RPMI7951 (cell line): ENCODE measurements around the gene TGFBI. TPM values are rescaled to one million over a fixed set of nuclear protein-coding genes. Genes with fewer than 3 reads are reported as not detected.

ENCODE experiments used
- DNase-seq: peaks from one replicate; pipeline ENCODE4 v3.0.0-alpha.2; 2012; ENCODE audit warnings: low read depth
- total RNA-seq: library from RNA; depleted of rRNA; stranded (reverse); fragments of >200 nt; shearing (Covaris generic); gene quantifications from 2 replicates; pipeline ENCODE4 v1.2.3, GENCODE V29; 2014; rRNA removed

Gene TGFBI
- total RNA-seq, 1 experiment from 2014 or later: 1,163 TPM

- no peak for DNase-seq
These were observed 61.0 kb downstream of the TGFBI start for GRCh38 chr5:136089791-136090190.

- DNase-seq: no peak
These were observed 61.5 kb downstream of the TGFBI start for GRCh38 chr5:136090319-136090718.

DNA sequence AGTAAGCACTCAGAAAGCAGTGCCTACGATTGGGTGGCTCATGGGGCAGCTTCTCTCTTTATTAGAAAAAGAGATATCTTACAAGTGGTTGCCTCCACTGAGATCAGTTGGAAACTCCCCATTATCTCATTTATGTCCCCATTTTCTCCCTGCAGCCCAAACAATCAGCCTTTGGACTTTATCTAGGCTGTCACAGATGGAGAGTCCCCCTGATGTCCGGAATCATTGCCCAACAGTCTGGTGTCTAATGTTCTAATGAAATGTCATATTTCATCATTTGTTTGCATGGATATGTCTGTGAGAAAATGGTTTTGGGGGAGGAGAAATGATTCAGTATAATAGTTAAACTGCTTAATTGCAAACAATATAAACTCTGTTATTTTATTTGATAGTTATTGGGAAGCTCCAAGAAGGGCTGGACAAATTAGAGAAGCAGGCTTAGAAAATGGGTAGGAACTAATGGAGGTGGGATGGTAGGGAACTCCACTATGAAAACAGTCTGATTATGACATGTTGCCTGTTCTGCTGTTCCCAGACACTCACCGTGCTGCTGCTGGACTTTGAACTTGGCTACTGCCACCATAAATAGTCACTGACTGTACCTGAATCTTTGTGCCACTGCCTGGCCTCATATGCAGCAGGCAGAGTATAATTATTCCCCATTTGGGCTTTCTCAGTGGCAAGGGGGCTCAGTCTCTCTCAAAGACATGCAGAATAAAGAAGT is 65.6 kb downstream of the TGFBI start:
- no peak for DNase-seq

GRCh38 chr5:136094913-136095641 is 66.3 kb downstream of the TGFBI start:
- DNase-seq: no peak

DNA sequence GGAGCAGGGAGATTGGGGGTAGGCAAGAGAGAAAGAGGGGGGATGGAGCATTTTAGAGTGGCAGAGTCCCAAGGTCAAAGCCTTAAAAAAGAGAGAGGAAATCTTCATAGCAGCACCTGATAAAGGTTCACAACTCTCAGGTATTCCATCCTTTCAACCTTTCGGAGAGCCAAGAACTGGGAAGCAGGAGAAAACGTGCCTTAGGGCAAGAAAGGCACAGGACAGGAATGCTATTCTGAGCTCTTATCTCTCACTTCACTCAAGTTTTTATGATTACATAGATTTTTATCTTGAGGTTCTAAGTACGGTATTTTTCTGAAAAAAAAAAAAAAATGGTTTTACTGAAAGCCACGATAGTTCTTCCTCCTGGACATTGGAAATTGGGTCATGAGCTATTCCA is 69.4 kb downstream of the TGFBI start:
- no peak for DNase-seq

- DNase-seq: no peak
These were observed 71.1 kb downstream of the TGFBI start for GRCh38 chr5:136099870-136100269.

DNA sequence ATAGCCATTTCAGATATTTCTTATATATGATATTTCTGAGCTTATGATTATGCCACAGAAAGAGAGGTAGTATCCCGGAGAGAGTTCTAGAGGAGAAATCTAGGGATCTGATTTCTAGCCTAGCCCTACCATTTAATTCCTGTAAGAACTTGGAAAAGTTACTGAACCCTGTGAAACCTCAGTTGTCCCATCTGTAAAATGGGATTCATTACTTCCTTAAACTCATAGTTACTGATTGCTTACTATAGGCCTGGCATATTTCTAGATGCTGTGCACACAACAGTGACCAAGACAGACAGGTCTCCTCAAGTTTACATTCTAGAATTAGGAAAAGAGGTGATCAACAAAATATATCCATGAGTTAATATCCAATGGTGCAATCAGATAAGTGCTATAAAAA is 73.1 kb downstream of the TGFBI start:
- DNase-seq: no peak

DNA sequence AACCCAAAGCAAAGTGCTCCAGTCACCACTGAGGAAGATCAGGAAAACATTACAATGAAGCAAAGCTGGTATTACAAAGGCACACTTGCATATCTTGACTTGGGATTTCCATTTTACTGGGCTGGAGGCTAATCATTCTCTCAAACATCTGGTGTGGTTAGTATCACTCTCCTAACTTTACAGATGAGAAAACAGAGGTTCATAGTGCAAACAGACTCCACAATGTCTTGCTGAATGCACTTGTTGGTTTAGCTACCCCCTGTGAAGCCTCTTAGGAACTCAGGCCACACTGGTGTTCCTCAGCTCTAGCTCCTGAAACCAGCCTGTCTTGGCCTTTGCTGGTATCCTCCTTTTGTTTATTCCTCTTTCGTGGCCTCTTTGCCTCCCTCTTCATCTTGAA is 74.3 kb downstream of the TGFBI start:
- DNase-seq: no peak

- no peak for DNase-seq
These were observed 75.6 kb downstream of the TGFBI start for GRCh38 chr5:136104306-136104965.

GRCh38 chr5:136106351-136107031 is 77.7 kb downstream of the TGFBI start:
- DNase-seq: no peak

DNA sequence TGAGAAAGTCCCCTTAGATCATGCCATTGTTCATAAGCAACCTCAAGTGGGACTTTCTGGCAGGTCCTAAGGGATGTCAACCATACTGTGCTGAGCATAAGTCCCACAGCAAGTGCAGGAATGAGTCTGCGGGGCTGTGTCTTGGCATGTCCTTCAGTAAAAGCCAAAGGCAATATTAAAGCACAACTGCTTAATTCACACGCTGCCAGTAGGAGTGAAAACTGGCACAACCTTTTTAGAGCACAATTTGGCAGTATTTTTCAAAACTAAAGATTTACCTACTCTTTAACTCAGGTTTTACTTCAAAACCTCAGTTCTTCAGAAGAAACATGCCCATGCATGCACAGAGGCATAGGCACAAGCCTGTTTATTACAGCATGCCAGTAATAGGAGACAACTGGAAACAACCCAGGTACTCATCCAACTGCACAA is 79.4 kb downstream of the TGFBI start:
- no peak for DNase-seq

- DNase-seq: no peak
These were observed 80.0 kb downstream of the TGFBI start for GRCh38 chr5:136108766-136109165.

- DNase-seq: no peak
These were observed 80.8 kb downstream of the TGFBI start for GRCh38 chr5:136109453-136110135.

Other genes with a start within 250 kb of the TGFBI start
- gene SLC25A48, start 194.3 kb upstream of the TGFBI start, total RNA-seq: not detected in 2 replicates
- gene IL9, start 133.1 kb upstream of the TGFBI start, total RNA-seq: not detected in 2 replicates
- gene LECT2, start 74.0 kb upstream of the TGFBI start, total RNA-seq: not detected in 2 replicates
- gene SMAD5, start 103.9 kb downstream of the TGFBI start, total RNA-seq: 34.4 and 41.8 TPM in 2 replicates
- gene SMIM32, start 164.2 kb downstream of the TGFBI start, total RNA-seq: not detected in 2 replicates